Cardiac muscle cell (in vitro differentiated cells and primary cell): ENCODE data around the gene NOXO1. TPM values are rescaled to one million over a fixed set of nuclear protein-coding genes. Genes with fewer than 3 reads are reported as not detected.

ENCODE experiments used
- DNase-seq, 2 donors: peaks; one replicate each; pipeline versions ENCODE4 v3.0.0 to v3.0.0-alpha.2; 2010 to 2017; ENCODE audit warnings: low read depth in 1 of 2, low spot score in 1 of 2
- H3K27ac ChIP-seq: fragments of 200-600 bp; sonication (generic); 2 replicates; pipeline ENCODE4 v1.5.1; 2016
- H3K27me3 ChIP-seq: fragments of 200-600 bp; sonication (generic); 2 replicates; pipeline ENCODE4 v1.6.0; 2016; ENCODE audit warnings: control low read depth
- H3K36me3 ChIP-seq: fragments of 200-600 bp; sonication (generic); 2 replicates; pipeline ENCODE4 v1.5.1; 2016; ENCODE audit warnings: control low read depth
- H3K4me1 ChIP-seq: fragments of 200-600 bp; sonication (generic); 2 replicates; pipeline ENCODE4 v1.8.1; 2017; ENCODE audit warnings: low read depth, mild to moderate bottlenecking, mixed run types
- H3K4me3 ChIP-seq: fragments of 200-600 bp; sonication (generic); 2 replicates; pipeline ENCODE4 v1.5.1; 2016; ENCODE audit warnings: mild to moderate bottlenecking
- H3K9me3 ChIP-seq: fragments of 200-600 bp; sonication (generic); 2 replicates; pipeline ENCODE4 v1.5.1; 2017; ENCODE audit warnings: low read depth, mild to moderate bottlenecking, control low read depth
- CTCF ChIP-seq: IDR thresholded peaks from 2 replicates; pipeline ENCODE4 v1.5.1; 2012; ENCODE audit warnings: low read depth, mild to moderate bottlenecking, low read length
- polyA plus RNA-seq: library from polyadenylated mRNA; unstranded; fragments of >200 nt; fragmentation: Nextera tagmentation; extraction: Ambion mirVana; gene quantifications from 2 replicates; pipeline ENCODE4 v1.2.1, GENCODE V29; 2016
- total RNA-seq: library from RNA; depleted of rRNA; stranded (reverse); fragments of >200 nt; gene quantifications from 2 replicates; pipeline ENCODE4 v1.2.3, GENCODE V29; 2016

NOXO1 gene
- total and polyA plus RNA-seq, 2 experiments from 2014 or later: 1.2 to 1.3 TPM

- Histone ChIP-seq H3K27ac (no peak overlapping the region), H3K4me1 (no peaks in the 10 kb centered on the region), H3K36me3 (no peaks in the 10 kb centered on the region), H3K9me3 (no peaks in the 10 kb centered on the region), H3K27me3 (peaks cover 26% of the 10 kb centered on the region), H3K4me3 (peak overlapping the region; percentile 36)
- TF ChIP-seq CTCF: no peak
- DNase-seq: no peak
Observed at GRCh38 chr16:1991135-1991551, 9.9 kb upstream of the NOXO1 start.

GRCh38 chr16:1990351-1991134, 9.3 kb upstream of the NOXO1 start:
- no peaks in the 10 kb centered on the region for H3K36me3 ChIP-seq
- H3K9me3 ChIP-seq: no peaks in the 10 kb centered on the region
- DNase-seq: peak in 1 of 2 donors; percentile 69
- no peak overlapping the region for H3K27ac ChIP-seq
- peak overlapping the region; percentile 36 for H3K4me3 ChIP-seq
- H3K4me1 ChIP-seq: no peaks in the 10 kb centered on the region
- TF ChIP-seq CTCF: no peak
- peaks cover 26% of the 10 kb centered on the region for H3K27me3 ChIP-seq

GRCh38 chr16:1990101-1990350, 8.8 kb upstream of the NOXO1 start:
- no peak for TF ChIP-seq CTCF
- H3K9me3 ChIP-seq: no peaks in the 10 kb centered on the region
- H3K4me1 ChIP-seq: peaks cover under 1% of the 10 kb centered on the region
- no peaks in the 10 kb centered on the region for H3K36me3 ChIP-seq
- no peak overlapping the region for H3K27ac ChIP-seq
- H3K27me3 ChIP-seq: peaks cover 26% of the 10 kb centered on the region
- H3K4me3 ChIP-seq: peak overlapping the region; percentile 36
- no peak for DNase-seq

GRCh38 chr16:1989209-1990100, 8.2 kb upstream of the NOXO1 start, which contains the start of gene SYNGR3:
TSS of gene SYNGR3 (plus strand) at chr16:1989970. CDS start at chr16:1990103, 133 bp downstream.
- DNase-seq: peak in 1 of 2 donors; percentile 36
- TF ChIP-seq CTCF: no peak
- H3K4me1 ChIP-seq: peaks cover 4% of the 10 kb centered on the region
- H3K9me3 ChIP-seq: no peaks in the 10 kb centered on the region
- no peak within 1 kb of the TSS for H3K27ac ChIP-seq
- peak within 1 kb of the TSS; percentile 36 for H3K4me3 ChIP-seq
- H3K36me3 ChIP-seq: no peaks in the 10 kb centered on the region
- H3K27me3 ChIP-seq: peaks cover 26% of the 10 kb centered on the region

GRCh38 chr16:1987198-1987597, 5.9 kb upstream of the NOXO1 start:
- H3K36me3 ChIP-seq: no peaks in the 10 kb centered on the region
- peaks cover 37% of the 10 kb centered on the region for H3K27me3 ChIP-seq
- H3K9me3 ChIP-seq: no peaks in the 10 kb centered on the region
- H3K4me1 ChIP-seq: peaks cover 4% of the 10 kb centered on the region
- DNase-seq: no peak
- H3K27ac ChIP-seq: no peak overlapping the region
- H3K4me3 ChIP-seq: no peak overlapping the region
- TF ChIP-seq CTCF: no peak
